WTC11 (cell line): ENCODE data around the gene SCN3A. TPM values are rescaled to one million over a fixed set of nuclear protein-coding genes. Genes with fewer than 3 reads are reported as not detected.

Experiments
- ATAC-seq: fragments of 200-7000 bp; cut with Tn5 transposase; 2 replicates; pipeline ENCODE4 v1.10.0; 2021; ENCODE audit warnings: mild to moderate bottlenecking, moderate library complexity
- CTCF ChIA-PET: fragments of 300-600 bp; sonication (Branson Sonifier 250); formaldehyde crosslinking; loops from one replicate; lab custom pipeline; 2021; ENCODE audit warnings: antibody characterized with exemption; lab: Charles Lee
- POLR2A ChIA-PET: fragments of 350-600 bp; sonication (Branson Sonifier 250); formaldehyde crosslinking; loops from one replicate; lab custom pipeline; 2021; ENCODE audit warnings: antibody characterized with exemption; lab: Charles Lee
- DNase-seq: peaks from one replicate; pipeline ENCODE4 v3.0.0; 2021; ENCODE audit warnings: low spot score
- H3K27ac Mint-ChIP-seq: 2 replicates; pipeline ENCODE4 v1.8.0; 2021; ENCODE audit warnings: mixed read lengths
- H3K27me3 Mint-ChIP-seq: 2 replicates; pipeline ENCODE4 v1.8.0; 2021; ENCODE audit warnings: low read depth, mild to moderate bottlenecking, moderate library complexity, mixed read lengths
- H3K36me3 Mint-ChIP-seq: 2 replicates; pipeline ENCODE4 v1.8.0; 2021; ENCODE audit warnings: mixed read lengths
- H3K4me1 Mint-ChIP-seq: 2 replicates; pipeline ENCODE4 v1.8.0; 2022; ENCODE audit warnings: mixed read lengths
- H3K4me3 Mint-ChIP-seq: 2 replicates; pipeline ENCODE4 v1.8.0; 2021; ENCODE audit warnings: mild to moderate bottlenecking, moderate library complexity, mixed read lengths
- H3K9me3 Mint-ChIP-seq: 2 replicates; pipeline ENCODE4 v1.8.0; 2021; ENCODE audit warnings: mixed read lengths
- AR ChIP-seq: fragments of 250-450 bp; sonication (Bioruptor Pico); IDR thresholded peaks from 2 replicates; pipeline ENCODE4 v1.9.0; 2021; ENCODE audit warnings: mild to moderate bottlenecking
- ATF1 ChIP-seq: sonication (generic); formaldehyde crosslinking; IDR thresholded peaks from 2 replicates; pipeline ENCODE4 v1.8.1; 2023; ENCODE audit warnings: mild to moderate bottlenecking, moderate library complexity, missing genetic modification reagents
- ATF3 ChIP-seq: sonication (generic); formaldehyde crosslinking; conservative IDR thresholded peaks from 2 replicates; pipeline ENCODE4 v1.8.1; 2022; ENCODE audit warnings: mild to moderate bottlenecking, missing genetic modification reagents
- CDX4 ChIP-seq: fragments of 250-450 bp; sonication (Bioruptor Pico); IDR thresholded peaks from 2 replicates; pipeline ENCODE4 v1.9.0; 2021; ENCODE audit warnings: moderate library complexity, mild to moderate bottlenecking, inconsistent platforms, borderline replicate concordance
- ESRRA ChIP-seq: sonication (generic); formaldehyde crosslinking; IDR thresholded peaks from 2 replicates; pipeline ENCODE4 v1.8.1; 2022; ENCODE audit warnings: mild to moderate bottlenecking, missing genetic modification reagents, borderline replicate concordance
- FOXK1 ChIP-seq: sonication (generic); formaldehyde crosslinking; IDR thresholded peaks from 2 replicates; pipeline ENCODE4 v1.8.0; 2022; ENCODE audit warnings: mild to moderate bottlenecking, moderate library complexity, missing genetic modification reagents
- HMGXB4 ChIP-seq: sonication (generic); formaldehyde crosslinking; IDR thresholded peaks from 2 replicates; pipeline ENCODE4 v1.8.1; 2023; ENCODE audit warnings: mild to moderate bottlenecking, moderate library complexity, missing genetic modification reagents
- JAZF1 ChIP-seq: fragments of 250-450 bp; sonication (Bioruptor Pico); IDR thresholded peaks from 2 replicates; pipeline ENCODE4 v1.9.0; 2021; ENCODE audit warnings: moderate library complexity, mild to moderate bottlenecking, inconsistent platforms
- NFE2L1 ChIP-seq: sonication (generic); formaldehyde crosslinking; IDR thresholded peaks from 2 replicates; pipeline ENCODE4 v1.8.1; 2023; ENCODE audit warnings: missing genetic modification reagents
- NFYB ChIP-seq: sonication (generic); formaldehyde crosslinking; conservative IDR thresholded peaks from 2 replicates; pipeline ENCODE4 v1.8.0; 2022; ENCODE audit warnings: low read depth, missing genetic modification reagents
- PRDM15 ChIP-seq: sonication (generic); formaldehyde crosslinking; IDR thresholded peaks from 2 replicates; pipeline ENCODE4 v1.8.0; 2022; ENCODE audit warnings: missing genetic modification reagents
- PREB ChIP-seq: sonication (generic); formaldehyde crosslinking; IDR thresholded peaks from 2 replicates; pipeline ENCODE4 v1.8.1; 2022; ENCODE audit warnings: mild to moderate bottlenecking, missing genetic modification reagents, moderate library complexity, borderline replicate concordance
- STAT6 ChIP-seq: sonication (generic); formaldehyde crosslinking; conservative IDR thresholded peaks from 2 replicates; pipeline ENCODE4 v1.8.1; 2023; ENCODE audit warnings: mild to moderate bottlenecking, low read depth, missing genetic modification reagents, moderate library complexity
- TEAD1 ChIP-seq: sonication (generic); formaldehyde crosslinking; IDR thresholded peaks from 2 replicates; pipeline ENCODE4 v1.8.0; 2022; ENCODE audit warnings: mild to moderate bottlenecking, missing genetic modification reagents
- TEAD4 ChIP-seq: sonication (generic); formaldehyde crosslinking; IDR thresholded peaks from 2 replicates; pipeline ENCODE4 v1.8.0; 2022; ENCODE audit warnings: mild to moderate bottlenecking, missing genetic modification reagents
- ZNF396 ChIP-seq: fragments of 250-450 bp; sonication (Bioruptor Pico); IDR thresholded peaks from 2 replicates; pipeline ENCODE4 v1.8.0; 2021; ENCODE audit warnings: mild to moderate bottlenecking, moderate library complexity, borderline replicate concordance
- ZNF671 ChIP-seq: fragments of 250-450 bp; sonication (Bioruptor Pico); IDR thresholded peaks from 2 replicates; pipeline ENCODE4 v1.8.0; 2021; ENCODE audit warnings: mild to moderate bottlenecking
- ZSCAN18 ChIP-seq: fragments of 250-450 bp; sonication (Bioruptor Pico); IDR thresholded peaks from 2 replicates; pipeline ENCODE4 v2.1.2; 2022; ENCODE audit warnings: mild to moderate bottlenecking, moderate library complexity
- total RNA-seq: library from RNA; stranded (reverse); gene quantifications from 3 replicates; pipeline ENCODE4 v1.2.3, GENCODE V29; 2021

Gene SCN3A
- total RNA-seq, 1 experiment from 2014 or later, result 0.04 TPM

- no peak for TF ChIP-seq AR (CRISPR knock-in tag)
- no peak for TF ChIP-seq ZSCAN18
- no peak for TF ChIP-seq NFE2L1
- TF ChIP-seq ZNF396 (CRISPR knock-in tag), result no peak
- no peak for TF ChIP-seq TEAD4 (CRISPR knock-in tag)
- no peak for TF ChIP-seq STAT6 (CRISPR knock-in tag)
- TF ChIP-seq PRDM15, result no peak
- no peak for TF ChIP-seq FOXK1 (CRISPR knock-in tag)
Observed at GRCh38 chr2:165155152-165155551, 48.7 kb downstream of the SCN3A start (continued).

- Mint-ChIP-seq H3K9me3 (no peaks in the 10 kb centered on the region), H3K4me3 (no peak overlapping the region), H3K4me1 (peaks cover 3% of the 10 kb centered on the region), H3K27me3 (no peaks in the 10 kb centered on the region), H3K36me3 (no peaks in the 10 kb centered on the region), H3K27ac (no peak overlapping the region)
- CTCF ChIA-PET, result no interaction called here
- no peak for TF ChIP-seq ZNF671 (CRISPR knock-in tag)
- no peak for TF ChIP-seq PREB
- TF ChIP-seq ESRRA (CRISPR knock-in tag), result no peak
- TF ChIP-seq TEAD1 (CRISPR knock-in tag), result no peak
- TF ChIP-seq NFYB, result no peak
- TF ChIP-seq JAZF1, result no peak
- TF ChIP-seq CDX4 (CRISPR knock-in tag), result no peak
- TF ChIP-seq ATF3 (CRISPR knock-in tag), result no peak
- TF ChIP-seq FOXK1 (CRISPR knock-in tag), result no peak
- TF ChIP-seq ATF1, result no peak
- no peak for TF ChIP-seq HMGXB4 (CRISPR knock-in tag)
- POLR2A ChIA-PET, result no interaction called here
- DNase-seq (no peak), ATAC-seq (no peak)
Observed at GRCh38 chr2:165149439-165149838, 54.4 kb downstream of the SCN3A start.
